COR-L47 (cell line): ENCODE measurements around the gene SLC12A9.
"Not testable (repeated sequence)": the region's sequence is repeated elsewhere in the genome, so short reads cannot be mapped to it uniquely, and the experiment has no call there.

ENCODE experiments used
- DNase-seq: peaks from one replicate; lab custom pipeline; 2025; lab: John Stamatoyannopoulos, UW

SLC12A9 gene, protein sequence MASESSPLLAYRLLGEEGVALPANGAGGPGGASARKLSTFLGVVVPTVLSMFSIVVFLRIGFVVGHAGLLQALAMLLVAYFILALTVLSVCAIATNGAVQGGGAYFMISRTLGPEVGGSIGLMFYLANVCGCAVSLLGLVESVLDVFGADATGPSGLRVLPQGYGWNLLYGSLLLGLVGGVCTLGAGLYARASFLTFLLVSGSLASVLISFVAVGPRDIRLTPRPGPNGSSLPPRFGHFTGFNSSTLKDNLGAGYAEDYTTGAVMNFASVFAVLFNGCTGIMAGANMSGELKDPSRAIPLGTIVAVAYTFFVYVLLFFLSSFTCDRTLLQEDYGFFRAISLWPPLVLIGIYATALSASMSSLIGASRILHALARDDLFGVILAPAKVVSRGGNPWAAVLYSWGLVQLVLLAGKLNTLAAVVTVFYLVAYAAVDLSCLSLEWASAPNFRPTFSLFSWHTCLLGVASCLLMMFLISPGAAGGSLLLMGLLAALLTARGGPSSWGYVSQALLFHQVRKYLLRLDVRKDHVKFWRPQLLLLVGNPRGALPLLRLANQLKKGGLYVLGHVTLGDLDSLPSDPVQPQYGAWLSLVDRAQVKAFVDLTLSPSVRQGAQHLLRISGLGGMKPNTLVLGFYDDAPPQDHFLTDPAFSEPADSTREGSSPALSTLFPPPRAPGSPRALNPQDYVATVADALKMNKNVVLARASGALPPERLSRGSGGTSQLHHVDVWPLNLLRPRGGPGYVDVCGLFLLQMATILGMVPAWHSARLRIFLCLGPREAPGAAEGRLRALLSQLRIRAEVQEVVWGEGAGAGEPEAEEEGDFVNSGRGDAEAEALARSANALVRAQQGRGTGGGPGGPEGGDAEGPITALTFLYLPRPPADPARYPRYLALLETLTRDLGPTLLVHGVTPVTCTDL

DNA sequence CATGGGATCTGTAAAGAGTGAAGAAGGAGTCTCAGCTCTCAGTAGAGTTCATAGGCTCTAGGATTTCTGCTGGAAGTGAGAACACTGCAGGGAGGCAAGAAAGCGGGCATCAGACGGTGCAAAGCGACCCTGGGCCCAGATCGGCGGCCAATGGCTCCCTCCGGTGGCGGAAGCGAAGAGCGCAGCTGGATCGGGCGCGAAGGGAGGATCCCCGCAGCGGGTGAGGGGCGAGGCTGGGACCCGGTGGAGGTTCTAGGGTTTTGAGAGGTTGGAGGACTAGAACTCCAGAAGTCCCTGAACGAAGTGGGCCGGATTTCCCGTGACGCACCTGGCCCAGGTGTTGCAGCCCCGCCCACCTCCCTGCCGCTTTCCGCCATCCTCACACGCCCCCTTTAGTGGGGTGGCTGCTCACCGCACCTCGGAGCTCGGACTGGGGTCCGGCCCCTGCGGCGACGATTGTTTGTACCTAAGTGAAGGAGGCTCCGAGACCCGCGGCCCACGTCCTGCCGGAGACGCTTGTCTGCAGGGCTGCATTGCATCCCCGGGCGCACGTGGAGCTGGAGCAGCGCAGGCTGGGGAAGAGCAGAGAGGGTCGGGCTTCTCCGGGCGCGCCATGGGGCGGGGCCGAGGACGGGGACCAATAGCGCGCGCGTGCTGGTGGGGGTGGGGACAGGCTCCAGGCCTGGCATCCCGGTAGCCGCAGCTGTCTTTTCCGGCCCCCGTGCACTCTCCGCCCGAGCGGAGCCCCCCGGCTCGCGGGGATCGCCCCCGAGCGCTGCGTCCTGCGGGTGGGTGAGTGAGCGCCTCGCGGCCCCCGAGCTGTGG lies at the start of gene SLC12A9:
TSS of gene SLC12A9 (plus strand) at position 666 of the 825 bp plus-strand sequence. CDS start 1,485 bp downstream, outside the sequence.
- DNase-seq = peak; percentile 85

- DNase-seq = no peak
These were observed 49.6 kb upstream of the SLC12A9 start for GRCh38 chr7:100802951-100803350.

DNA sequence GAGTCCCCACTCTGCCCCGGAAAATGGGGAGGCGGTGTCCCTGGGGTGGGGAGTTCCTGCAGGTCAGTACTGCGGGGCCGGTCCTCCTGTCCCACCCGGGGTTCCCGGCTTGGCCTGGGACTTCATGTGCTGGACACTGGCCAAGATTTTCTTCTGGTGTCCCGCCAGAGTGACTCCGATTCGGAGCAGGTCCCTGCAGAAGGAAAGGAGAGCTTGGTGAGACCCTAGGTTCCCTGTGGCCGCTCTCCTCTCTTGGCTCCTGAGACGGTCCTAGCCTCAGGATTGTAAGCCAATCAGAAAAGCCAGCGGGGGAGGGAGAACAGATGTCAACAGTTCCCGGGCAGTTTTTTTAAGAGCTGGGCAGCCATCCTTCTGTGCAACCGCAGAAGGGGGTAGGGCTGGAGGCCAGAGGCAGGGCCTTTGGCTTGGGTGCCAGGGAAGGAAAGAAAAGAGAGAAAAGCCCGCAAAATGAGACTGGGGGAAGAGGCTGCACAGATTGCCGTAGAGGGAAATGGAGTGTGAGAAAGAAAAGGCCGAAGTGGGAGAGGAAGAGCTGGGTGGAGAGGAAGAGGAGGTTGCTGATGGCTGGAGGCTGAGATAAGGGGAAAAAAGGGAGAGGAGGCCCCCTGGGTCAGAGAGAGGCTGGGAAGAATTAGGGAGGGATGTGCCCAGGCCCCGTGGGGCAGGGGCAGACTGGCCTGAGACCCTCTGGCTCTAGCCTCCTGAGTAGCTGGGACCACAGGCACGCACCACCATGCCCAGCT lies 48.9 kb upstream of the SLC12A9 start:
- DNase-seq = no peak

GRCh38 chr7:100804681-100805431 lies 47.7 kb upstream of the SLC12A9 start:
- no peak for DNase-seq

GRCh38 chr7:100806276-100806675 lies 46.2 kb upstream of the SLC12A9 start:
- no peak for DNase-seq

GRCh38 chr7:100806883-100807282 lies 45.6 kb upstream of the SLC12A9 start:
- DNase-seq = not testable (repeated sequence)

GRCh38 chr7:100808354-100808875 lies 44.1 kb upstream of the SLC12A9 start:
- no peak for DNase-seq

- no peak for DNase-seq
These were observed 41.0 kb upstream of the SLC12A9 start for GRCh38 chr7:100811480-100811879.

GRCh38 chr7:100812729-100813128 lies 39.8 kb upstream of the SLC12A9 start:
- no peak for DNase-seq

GRCh38 chr7:100816515-100816914 lies 36.0 kb upstream of the SLC12A9 start:
- not testable (repeated sequence) for DNase-seq

- no peak for DNase-seq
These were observed 35.4 kb upstream of the SLC12A9 start for GRCh38 chr7:100817097-100817496.

DNA sequence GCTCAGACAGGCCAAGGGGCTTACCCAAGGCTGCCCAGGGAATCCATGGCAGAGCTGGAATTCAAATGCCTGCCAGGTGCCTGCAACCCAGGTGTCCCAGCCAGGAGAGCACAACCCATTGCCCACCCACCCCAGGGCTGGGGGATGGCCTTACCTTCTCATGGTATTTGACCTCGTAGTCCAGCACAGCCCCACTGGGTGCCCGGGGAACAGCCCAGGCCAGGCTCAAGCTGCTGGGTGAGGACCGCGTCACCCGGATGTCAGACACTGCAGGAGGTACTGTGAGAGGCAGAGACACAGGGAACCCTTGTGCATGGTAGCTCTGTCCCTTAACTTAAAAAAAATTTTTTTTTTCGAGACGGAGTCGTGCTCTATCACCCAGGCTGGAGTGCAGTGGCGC lies 34.1 kb upstream of the SLC12A9 start:
- no peak for DNase-seq

- no peak for DNase-seq
These were observed 33.7 kb upstream of the SLC12A9 start for GRCh38 chr7:100818825-100819224.

DNA sequence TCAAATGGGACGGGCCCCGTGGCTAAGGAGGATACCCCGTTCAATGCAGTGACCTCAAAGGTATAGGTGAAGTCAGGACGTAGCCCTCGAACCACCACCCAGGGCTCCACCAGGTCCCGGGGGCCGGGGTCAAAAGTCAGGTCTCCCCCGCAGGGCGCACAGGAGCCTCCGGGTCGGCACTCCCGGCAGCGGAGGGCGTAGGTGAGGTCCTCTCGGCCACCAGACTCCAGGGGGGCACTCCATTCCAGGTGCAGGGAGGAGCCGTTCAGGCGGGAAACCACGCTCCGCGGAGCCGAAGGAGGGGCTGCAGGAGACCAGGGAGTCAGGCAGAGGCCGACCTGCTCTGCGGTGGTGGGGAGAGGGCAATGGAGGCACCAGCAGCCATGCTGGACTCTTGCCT lies 32.9 kb upstream of the SLC12A9 start:
- DNase-seq = no peak

- no peak for DNase-seq
These were observed 30.0 kb upstream of the SLC12A9 start for GRCh38 chr7:100822236-100823139.

- DNase-seq = no peak
These were observed 29.4 kb upstream of the SLC12A9 start for GRCh38 chr7:100823140-100823525.

DNA sequence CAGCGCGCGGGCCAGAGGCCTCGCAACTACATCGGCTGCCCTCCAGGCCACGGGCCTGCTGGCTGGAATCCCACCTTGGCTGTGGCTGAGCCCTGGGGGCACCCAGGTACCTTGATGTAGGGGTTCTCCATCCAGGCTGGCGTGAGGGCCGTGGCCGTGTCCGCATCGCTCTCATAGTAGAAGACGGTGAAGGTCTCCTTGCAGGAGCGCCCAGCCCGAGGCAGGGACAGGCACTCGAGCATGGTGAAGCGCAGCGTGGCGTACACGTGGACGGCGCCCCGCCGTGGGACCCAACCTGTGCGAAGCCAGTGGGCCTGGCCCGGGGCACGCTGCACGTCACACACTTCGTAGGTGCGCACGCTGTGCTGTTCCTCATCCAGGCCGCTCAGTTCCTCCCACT lies 29.0 kb upstream of the SLC12A9 start:
- DNase-seq = no peak

DNA sequence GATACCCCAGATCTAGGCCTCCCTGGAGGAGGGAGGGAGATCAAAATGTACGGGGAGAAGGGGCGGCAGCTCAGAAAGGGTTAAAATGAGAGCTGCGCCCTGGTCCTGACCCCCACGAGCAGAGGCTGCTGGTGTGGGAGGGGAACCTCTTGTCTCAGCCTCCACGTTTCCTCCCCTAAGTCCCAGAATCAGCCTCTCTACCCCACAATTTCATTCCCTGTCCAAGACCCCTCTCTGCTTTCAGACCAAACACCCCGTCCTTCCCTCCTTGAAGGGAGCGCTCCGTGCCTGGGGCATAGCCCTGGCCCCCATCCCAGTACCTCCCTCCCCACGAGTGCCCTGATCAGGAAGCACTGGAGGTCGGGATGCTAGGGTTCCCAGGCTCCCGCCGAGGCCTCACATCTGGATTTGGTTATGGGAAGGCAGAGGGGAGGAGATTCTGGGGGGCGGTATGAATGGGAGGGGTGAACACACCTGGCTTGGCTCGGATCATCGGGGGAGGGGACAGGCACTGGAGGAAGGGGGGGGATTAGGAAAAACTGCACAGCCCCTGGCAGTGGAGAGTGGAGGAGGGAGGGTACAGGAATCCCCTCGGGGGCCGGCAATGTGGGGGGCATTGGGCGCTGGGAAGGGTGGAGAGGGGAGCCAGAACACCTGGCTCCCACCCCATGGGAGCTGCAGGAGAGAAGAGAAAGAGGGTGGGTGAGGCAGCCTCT lies 27.9 kb upstream of the SLC12A9 start:
- DNase-seq = no peak
